GM12878 (cell line): ENCODE measurements around the gene CASS4.

Experiments
- BACH1 ChIP-seq: fragments of 450-650 bp; IDR thresholded peaks from 2 replicates; pipeline ENCODE4 v1.6.1; 2017; ENCODE audit warnings: mild to moderate bottlenecking, borderline replicate concordance
- CTCF ChIP-seq, 3 experiments: IDR thresholded peaks in 2 of 3; conservative IDR thresholded peaks in 1 of 3; 2 replicates each; pipeline ENCODE4 v1.5.1; 2011; ENCODE audit warnings: low read depth in 3 of 3, low read length in 3 of 3, mild to moderate bottlenecking in 3 of 3, control low read depth in 2 of 3, moderate library complexity in 2 of 3, inconsistent platforms in 1 of 3, mixed read lengths in 1 of 3; ENCODE audit not compliant: control insufficient read depth in 2 of 3, insufficient read depth in 1 of 3; ENCODE audit errors: extremely low read depth in 1 of 3
- MAX ChIP-seq: IDR thresholded peaks from 2 replicates; pipeline ENCODE4 v1.6.1; 2012; ENCODE audit warnings: low read depth, low read length, improper control_type of control experiment
- POLR2A ChIP-seq: IDR thresholded peaks from 2 replicates; pipeline ENCODE4 v1.6.1; 2011; ENCODE audit warnings: low read depth, mild to moderate bottlenecking, low read length
- POLR2AphosphoS2 ChIP-seq: IDR thresholded peaks from 2 replicates; pipeline ENCODE4 v1.6.1; 2011; ENCODE audit warnings: low read depth, mild to moderate bottlenecking, low read length, improper control_type of control experiment, moderate library complexity
- ZSCAN29 ChIP-seq: fragments of 450-650 bp; IDR thresholded peaks from 2 replicates; pipeline ENCODE4 v1.6.1; 2017; ENCODE audit warnings: mild to moderate bottlenecking, moderate library complexity

- no peak for TF ChIP-seq POLR2A
- TF ChIP-seq MAX: no peak
- TF ChIP-seq CTCF (IDR thresholded peaks at IDR 0.05 in 2 of 3, conservative IDR thresholded peaks at IDR 0.05 in 1 of 3; ENCODE audit: control insufficient read depth in 2 of 3, extremely low read depth in 1 of 3, insufficient read depth in 1 of 3, low read depth in 3 of 3, low read length in 3 of 3): no peak
- TF ChIP-seq BACH1: no peak
- TF ChIP-seq ZSCAN29: no peak
- TF ChIP-seq POLR2AphosphoS2: no peak
Measured at GRCh38 chr20:56460459-56460858, 48.4 kb downstream of the CASS4 start.
